Mesenchymal stem cell (in vitro differentiated cells and primary cell): Measurements from ENCODE around the gene RGL3.

Experiments used
- DNase-seq: peaks from one replicate; pipeline ENCODE4 v3.0.0-alpha.2; 2013
- H2AFZ ChIP-seq: one replicate; pipeline ENCODE4 v1.6.1; 2013; ENCODE audit warnings: low read depth, mild to moderate bottlenecking, control low read depth, inconsistent platforms, low read length, moderate library complexity
- H2AK5ac ChIP-seq: 2 replicates; pipeline ENCODE4 v1.6.1; 2013; ENCODE audit warnings: low read length, moderate library complexity, mild to moderate bottlenecking, inconsistent platforms; ENCODE audit not compliant: severe bottlenecking
- H2BK120ac ChIP-seq: one replicate; pipeline ENCODE4 v1.6.1; 2013; ENCODE audit warnings: low read depth, mild to moderate bottlenecking, inconsistent platforms, low read length, moderate library complexity
- H2BK12ac ChIP-seq, 2 experiments: one replicate each; pipeline ENCODE4 v1.6.1; 2013; ENCODE audit warnings: inconsistent platforms in 2 of 2, low read length in 2 of 2, mild to moderate bottlenecking in 2 of 2, moderate library complexity in 2 of 2, control low read depth in 1 of 2
- H2BK15ac ChIP-seq: one replicate; pipeline ENCODE4 v1.6.1; 2013; ENCODE audit warnings: mild to moderate bottlenecking, low read depth, inconsistent platforms; ENCODE audit not compliant: poor library complexity, severe bottlenecking
- H2BK5ac ChIP-seq: 2 replicates; pipeline ENCODE4 v1.6.1; 2013; ENCODE audit warnings: low read depth, mild to moderate bottlenecking, low read length, control low read depth, inconsistent platforms; ENCODE audit not compliant: poor library complexity, severe bottlenecking
- H3K14ac ChIP-seq, 2 experiments: one replicate each; pipeline ENCODE4 v1.6.1; 2013; ENCODE audit warnings: inconsistent platforms in 2 of 2, low read length in 2 of 2, control low read depth in 1 of 2, mild to moderate bottlenecking in 1 of 2, moderate library complexity in 1 of 2
- H3K18ac ChIP-seq, 2 experiments: one replicate each; pipeline ENCODE4 v1.6.1; 2013; ENCODE audit warnings: inconsistent platforms in 2 of 2, low read length in 2 of 2, control low read depth in 1 of 2, low read depth in 1 of 2, mild to moderate bottlenecking in 1 of 2
- H3K23ac ChIP-seq, 2 experiments: one replicate each; pipeline ENCODE4 v1.6.1; 2013; ENCODE audit warnings: inconsistent platforms in 2 of 2, low read length in 2 of 2, mild to moderate bottlenecking in 2 of 2, moderate library complexity in 2 of 2, control low read depth in 1 of 2
- H3K27ac ChIP-seq: 2 replicates; pipeline ENCODE4 v1.5.1; 2013; ENCODE audit warnings: mild to moderate bottlenecking, moderate library complexity, low read length, control low read depth, inconsistent platforms; ENCODE audit not compliant: poor library complexity, severe bottlenecking
- H3K27me3 ChIP-seq, 2 experiments: 2 replicates each; pipeline versions ENCODE4 v1.6.1 to v1.7.0; 2013; ENCODE audit warnings: low read length in 2 of 2, mild to moderate bottlenecking in 2 of 2, moderate library complexity in 2 of 2, control low read depth in 1 of 2, inconsistent platforms in 1 of 2; ENCODE audit not compliant: control insufficient read depth in 1 of 2, insufficient read depth in 1 of 2
- H3K36me3 ChIP-seq, 2 experiments: 2 replicates each; pipeline versions ENCODE4 v1.6.1 to v1.7.0; 2013; ENCODE audit warnings: low read length in 2 of 2, control low read depth in 1 of 2, inconsistent platforms in 1 of 2, low read depth in 1 of 2, mild to moderate bottlenecking in 1 of 2; ENCODE audit not compliant: insufficient read depth in 2 of 2, control insufficient read depth in 1 of 2
- H3K4ac ChIP-seq, 2 experiments: one replicate each; pipeline ENCODE4 v1.6.1; 2013; ENCODE audit warnings: inconsistent platforms in 2 of 2, low read length in 2 of 2, mild to moderate bottlenecking in 2 of 2, moderate library complexity in 2 of 2, control low read depth in 1 of 2, low read depth in 1 of 2
- H3K4me1 ChIP-seq: 2 replicates; pipeline ENCODE4 v1.6.1; 2013; ENCODE audit warnings: low read depth, low read length, control low read depth; ENCODE audit not compliant: control insufficient read depth, insufficient read depth
- H3K4me2 ChIP-seq: 2 replicates; pipeline ENCODE4 v1.6.1; 2013; ENCODE audit warnings: low read length, mild to moderate bottlenecking, inconsistent platforms; ENCODE audit not compliant: poor library complexity, severe bottlenecking
- H3K4me3 ChIP-seq, 2 experiments: 2 replicates each; pipeline versions ENCODE4 v1.5.1 to v1.7.0; 2013; ENCODE audit warnings: low read length in 2 of 2, mild to moderate bottlenecking in 2 of 2, control low read depth in 1 of 2, low read depth in 1 of 2; ENCODE audit not compliant: insufficient read depth in 1 of 2
- H3K79me1 ChIP-seq: replicated peaks from 2 replicates; pipeline ENCODE4 v1.6.1; 2013; ENCODE audit warnings: mild to moderate bottlenecking, control low read depth, low read length, inconsistent platforms; ENCODE audit not compliant: poor library complexity, severe bottlenecking
- H3K9ac ChIP-seq: 2 replicates; pipeline ENCODE4 v1.7.0; 2013; ENCODE audit warnings: mild to moderate bottlenecking, low read length, moderate library complexity
- H3K9me3 ChIP-seq: 2 replicates; pipeline ENCODE4 v1.7.0; 2013; ENCODE audit warnings: mild to moderate bottlenecking, low read length; ENCODE audit not compliant: control insufficient read depth
- H4K8ac ChIP-seq: one replicate; pipeline ENCODE4 v1.6.1; 2013; ENCODE audit warnings: inconsistent platforms, mild to moderate bottlenecking, low read length, moderate library complexity
- H4K91ac ChIP-seq: one replicate; pipeline ENCODE4 v1.6.1; 2013; ENCODE audit warnings: mild to moderate bottlenecking, low read length, inconsistent platforms
- WGBS: methylation state at CpG from one replicate; pipeline ENCODE4 v1.1.7; 2013; ENCODE audit warnings: mixed read lengths; 5-methylcytosine and 5-hydroxymethylcytosine counted together

RGL3 gene

GRCh38 chr19:11422163-11423065 lies 3.3 kb upstream of the RGL3 start:
- Histone ChIP-seq H2BK5ac (no peak overlapping the region), H3K18ac (peak overlapping the region in 1 of 2 experiments; percentile 55), H2AK5ac (no peak overlapping the region), H3K4me3 (peak overlapping the region; percentile 27 to 33), H3K36me3 (peaks cover 0 to 2% of the 10 kb centered on the region in 2 experiments), H3K4me2 (peak overlapping the region; percentile 8), H3K9ac (no peak overlapping the region), H2BK15ac (no peak overlapping the region), H3K14ac (peak overlapping the region in 1 of 2 experiments; percentile 64), H2BK120ac (no peak overlapping the region), H4K91ac (peak overlapping the region; percentile 10), H4K8ac (peak overlapping the region; percentile 36), H3K79me1 (no peaks in the 10 kb centered on the region), H3K4ac (no peak overlapping the region), H3K9me3 (no peaks in the 10 kb centered on the region), H2AFZ (peak overlapping the region; percentile 53), H3K4me1 (peaks cover 34% of the 10 kb centered on the region), H3K27ac (no peak overlapping the region), H2BK12ac (no peak overlapping the region), H3K27me3 (peaks cover 64 to 65% of the 10 kb centered on the region in 2 experiments), H3K23ac (no peak overlapping the region)
- 8% methylated on average over 49 of the region's 56 CpGs for WGBS
- DNase-seq, result peak; percentile 78

DNA sequence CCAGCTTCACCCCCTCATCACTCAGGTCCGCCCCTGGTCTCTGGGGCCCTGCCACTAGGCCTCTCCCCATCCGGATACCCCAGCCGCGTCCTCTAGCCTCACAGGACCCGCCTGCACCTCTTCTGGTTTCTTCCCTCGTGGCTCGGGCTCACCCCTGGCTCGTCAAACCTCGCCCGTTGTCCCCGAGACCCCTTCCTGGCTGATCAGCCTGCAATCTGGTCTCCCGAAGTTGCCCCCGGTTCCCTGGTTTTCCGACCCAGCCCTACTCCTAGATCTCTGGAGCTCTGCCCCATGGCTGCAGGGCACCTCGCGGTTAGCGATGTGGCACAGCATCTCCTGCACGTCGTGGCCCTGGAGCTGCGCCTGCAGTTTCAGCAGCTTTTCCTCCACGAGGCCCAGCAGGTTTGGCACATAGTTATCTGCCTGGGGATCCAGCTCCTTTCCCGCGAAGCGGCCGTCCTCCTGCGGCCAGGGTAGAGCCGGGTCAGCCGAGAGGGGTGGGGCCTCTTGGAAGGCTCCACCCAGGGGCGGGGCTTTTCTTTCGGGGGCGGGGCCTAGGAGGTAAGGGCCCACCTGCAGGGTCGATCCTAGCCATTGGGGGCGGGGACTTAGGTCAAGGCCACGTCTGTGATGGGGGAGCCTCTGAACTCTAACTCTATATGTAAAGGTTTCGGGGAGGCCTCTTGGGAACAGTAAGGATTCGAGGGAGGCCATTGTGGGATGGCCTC lies 2.4 kb upstream of the RGL3 start:
- H3K4me2 ChIP-seq, result no peak overlapping the region
- 15% methylated on average over 36 of the region's 36 CpGs for WGBS
- no peak overlapping the region for H3K23ac ChIP-seq
- H2BK15ac ChIP-seq, result no peak overlapping the region
- no peak overlapping the region for H3K4me3 ChIP-seq
- H2AFZ ChIP-seq, result peak overlapping the region; percentile 29
- peak overlapping the region in 1 of 2 experiments; percentile 88 for H2BK12ac ChIP-seq
- H3K9ac ChIP-seq, result no peak overlapping the region
- no peak for DNase-seq
- H3K79me1 ChIP-seq, result no peaks in the 10 kb centered on the region
- H3K4ac ChIP-seq, result no peak overlapping the region
- H2BK5ac ChIP-seq, result no peak overlapping the region
- H4K8ac ChIP-seq, result no peak overlapping the region
- H3K4me1 ChIP-seq, result peaks cover 34% of the 10 kb centered on the region
- H3K14ac ChIP-seq, result peak overlapping the region in 1 of 2 experiments; percentile 68
- no peak overlapping the region for H2AK5ac ChIP-seq
- H3K27me3 ChIP-seq, result peaks cover 67 to 74% of the 10 kb centered on the region in 2 experiments
- H3K9me3 ChIP-seq, result no peaks in the 10 kb centered on the region
- H3K36me3 ChIP-seq, result peaks cover 0 to 2% of the 10 kb centered on the region in 2 experiments
- H3K27ac ChIP-seq, result no peak overlapping the region
- H4K91ac ChIP-seq, result no peak overlapping the region
- no peak overlapping the region for H2BK120ac ChIP-seq
- peak overlapping the region in 1 of 2 experiments; percentile 25 for H3K18ac ChIP-seq

DNA sequence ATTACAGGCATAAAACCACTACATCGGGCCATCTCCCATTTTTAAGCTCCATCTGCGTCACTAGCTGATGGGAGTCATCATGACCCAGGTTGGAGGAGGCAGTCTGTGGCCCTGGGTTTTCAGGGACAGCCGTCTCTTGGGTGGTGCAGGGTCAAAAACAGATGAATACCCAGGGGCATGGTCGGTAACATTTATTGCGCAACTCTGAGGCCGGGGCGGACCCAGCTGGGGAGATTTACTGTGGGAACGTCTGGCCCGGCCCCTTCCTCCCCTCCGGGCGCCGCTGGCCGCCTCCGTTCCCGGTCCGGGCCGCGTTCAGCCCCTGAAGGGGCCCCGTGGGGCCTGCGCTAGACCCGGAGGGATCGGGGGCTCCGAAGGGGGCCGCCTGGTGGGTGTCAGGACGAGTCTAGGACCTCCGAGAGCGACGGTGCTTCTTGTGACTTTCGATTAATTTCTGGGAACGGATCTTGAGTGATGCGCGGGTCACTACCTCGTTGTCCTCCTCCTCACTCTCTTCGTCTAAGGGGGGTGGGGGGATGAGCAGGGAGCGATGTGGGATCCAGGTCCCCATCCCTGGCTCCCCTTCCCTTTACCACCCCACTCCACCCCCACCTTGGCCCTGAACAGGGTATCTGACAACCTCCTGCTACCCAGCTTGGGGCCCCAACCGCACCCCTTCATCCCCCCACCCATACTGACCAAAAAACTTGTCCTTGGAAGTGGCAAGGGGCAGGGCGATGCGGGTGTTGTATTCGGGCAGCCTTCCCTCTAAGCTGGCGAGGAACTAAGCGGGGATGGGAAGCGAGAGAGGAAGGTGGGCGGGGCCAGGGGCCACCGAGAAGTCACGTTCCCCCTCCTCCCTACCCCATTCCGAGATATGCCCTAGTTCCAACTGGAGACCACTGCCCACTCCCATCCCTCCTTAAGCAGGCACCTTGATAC lies 1.6 kb upstream of the RGL3 start:
- Histone ChIP-seq H2BK120ac (no peak overlapping the region), H3K27ac (no peak overlapping the region), H2AFZ (peak overlapping the region; percentile 29), H3K36me3 (peaks cover 0 to 2% of the 10 kb centered on the region in 2 experiments), H3K27me3 (peaks cover 70 to 81% of the 10 kb centered on the region in 2 experiments), H2BK15ac (peak overlapping the region; percentile 87), H4K8ac (peak overlapping the region; percentile 72), H2AK5ac (no peak overlapping the region), H3K79me1 (no peaks in the 10 kb centered on the region), H2BK5ac (no peak overlapping the region), H3K18ac (peak overlapping the region; percentile 18 to 54), H3K14ac (peak overlapping the region in 1 of 2 experiments; percentile 68), H3K9me3 (no peaks in the 10 kb centered on the region), H3K4ac (peak overlapping the region in 1 of 2 experiments; percentile 28), H3K23ac (peak overlapping the region in 1 of 2 experiments; percentile 56), H3K4me3 (peak overlapping the region in 1 of 2 experiments; percentile 46), H3K9ac (peak overlapping the region; percentile 38), H3K4me1 (peaks cover 34% of the 10 kb centered on the region), H2BK12ac (peak overlapping the region in 1 of 2 experiments; percentile 88), H4K91ac (peak overlapping the region; percentile 56), H3K4me2 (peak overlapping the region; percentile 53)
- 8% methylated on average over 36 of the region's 46 CpGs for WGBS
- peak; percentile 61 for DNase-seq
